22Rv1 (cell line): Measurements from ENCODE around the gene TJP3.

Experiments used
- H3K27ac ChIP-seq: fragments of 450-650 bp; 2 replicates; pipeline ENCODE4 v1.5.1; 2017
- CTCF ChIP-seq: fragments of 450-650 bp; IDR thresholded peaks from 2 replicates; pipeline ENCODE4 v1.5.1; 2017; ENCODE audit warnings: mild to moderate bottlenecking
- ZFX ChIP-seq: fragments of 450-650 bp; IDR thresholded peaks from 2 replicates; pipeline ENCODE4 v1.6.1; 2017; ENCODE audit warnings: antibody characterized with exemption, borderline replicate concordance

The TJP3 gene

GRCh38 chr19:3698974-3699740, 9.0 kb upstream of the TJP3 start:
- TF ChIP-seq ZFX (no peak), CTCF (no peak)
- H3K27ac ChIP-seq, result peak overlapping the region; percentile 33

DNA sequence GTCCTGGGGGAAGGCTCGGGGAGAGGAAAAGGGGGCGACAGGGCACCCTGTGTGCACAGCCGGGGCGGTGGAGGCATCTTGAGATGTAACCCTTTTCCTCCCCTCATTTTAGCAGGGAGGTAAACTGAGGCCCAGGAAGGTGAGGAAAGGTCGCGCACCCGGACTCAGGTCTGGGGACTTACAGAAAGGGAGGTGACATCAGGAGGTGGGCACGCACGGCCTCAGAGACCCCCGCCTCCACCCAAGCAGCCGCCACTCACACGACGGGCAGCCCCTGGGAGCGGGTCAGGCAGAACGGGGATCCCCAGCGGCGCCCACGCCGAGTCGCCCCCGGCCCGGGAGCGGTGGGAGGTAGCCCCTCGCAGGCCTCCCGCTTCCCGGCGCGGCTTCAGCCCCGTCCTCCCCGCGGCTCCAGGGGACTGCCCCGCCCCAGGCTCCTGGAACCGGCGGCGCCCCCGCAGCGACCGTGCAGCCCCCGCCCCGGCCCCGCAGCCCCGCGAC, 8.4 kb upstream of the TJP3 start:
- TF ChIP-seq CTCF, result no peak
- TF ChIP-seq ZFX, result no peak
- peak overlapping the region; percentile 33 for H3K27ac ChIP-seq

DNA sequence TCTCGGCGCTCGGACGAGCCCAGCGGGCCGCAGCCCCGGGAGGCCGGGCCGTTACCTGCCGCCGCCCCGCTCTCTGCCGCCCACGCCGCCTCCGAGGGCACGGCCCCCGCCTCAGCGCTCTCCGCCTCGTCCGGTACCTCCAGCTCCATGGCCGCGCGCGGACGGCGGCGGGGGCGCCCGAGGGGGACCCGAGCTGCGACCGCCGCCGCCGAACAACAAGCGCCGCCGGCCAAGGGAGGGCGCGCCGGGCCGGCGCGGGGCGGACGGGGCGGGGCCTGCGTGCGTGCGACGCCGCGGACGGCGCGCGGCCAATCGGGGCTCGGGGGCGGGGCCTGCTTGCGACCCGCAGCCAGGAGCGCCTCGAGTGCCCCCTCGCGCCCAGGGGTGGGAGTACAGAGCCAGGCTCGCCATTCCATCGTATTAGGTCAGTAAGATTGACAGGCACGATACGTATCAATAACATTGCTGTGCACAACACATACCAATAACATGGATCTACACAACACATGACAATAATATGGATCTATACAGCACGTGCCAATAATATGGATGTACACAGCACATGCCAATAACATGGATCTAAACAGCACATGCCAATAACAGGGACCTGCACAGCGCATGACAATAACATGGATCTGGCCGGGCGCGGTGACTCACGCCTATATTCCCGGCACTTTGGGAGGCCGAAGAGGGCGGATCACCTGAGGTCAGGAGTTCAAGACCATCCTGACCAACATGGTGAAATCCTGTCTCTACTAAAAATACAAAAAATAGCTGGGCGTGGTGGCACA, 7.7 kb upstream of the TJP3 start, which contains the start of gene PIP5K1C:
Gene PIP5K1C (minus strand): TSS at position 227 of the 791 bp plus-strand sequence. CDS start 78 bp downstream, at position 149.
- TF ChIP-seq CTCF (peak; percentile 94), ZFX (no peak)
- peak within 1 kb of the TSS; percentile 33 for H3K27ac ChIP-seq

GRCh38 chr19:3701200-3701599, 7.0 kb upstream of the TJP3 start:
- TF ChIP-seq CTCF, result no peak
- TF ChIP-seq ZFX, result no peak
- no peak overlapping the region for H3K27ac ChIP-seq

- peak overlapping the region; percentile 42; the same call in 1 of the 2 replicates for H3K27ac ChIP-seq
- TF ChIP-seq CTCF, result no peak
- TF ChIP-seq ZFX, result no peak
These were observed 347 bp upstream of the TJP3 start for GRCh38 chr19:3707868-3708206.

DNA sequence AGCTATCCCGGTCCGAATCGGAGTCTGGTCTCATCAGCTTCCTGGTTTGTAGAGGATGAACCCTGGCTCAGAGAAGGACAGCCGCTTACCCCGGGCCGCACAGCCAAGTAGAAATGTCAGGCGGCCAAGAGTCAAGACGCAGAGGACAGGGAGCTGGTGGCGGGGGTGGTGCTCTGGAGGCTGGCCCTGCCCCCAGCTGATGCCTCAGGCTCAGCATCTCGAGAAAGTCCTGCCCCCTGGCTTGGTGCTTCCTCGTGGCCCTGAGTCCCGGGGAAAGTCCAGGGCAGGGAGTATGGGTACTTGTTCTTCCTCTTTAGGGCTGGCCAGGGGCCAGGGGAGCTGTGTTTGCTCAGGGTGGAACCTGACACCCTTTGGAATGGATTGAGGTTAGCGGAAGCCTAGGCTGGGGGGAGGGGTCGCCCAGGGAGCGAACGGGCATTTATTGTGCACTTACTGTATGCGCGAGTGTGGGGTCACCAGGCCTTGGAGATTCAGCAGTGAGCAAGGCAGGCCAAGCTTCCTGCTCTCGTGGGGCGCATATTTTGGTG, 2.2 kb downstream of the TJP3 start:
- peak overlapping the region; percentile 66; the same call in 1 of the 2 replicates for H3K27ac ChIP-seq
- TF ChIP-seq CTCF (0 out of 2 replicates have a peak, but pooled peaks have one; percentile 7), ZFX (no peak)
